Mesendoderm (in vitro differentiated cells): Measurements from ENCODE around the gene WNT5B.

Source experiments
- DNase-seq: peaks from one replicate; pipeline ENCODE4 v3.0.0; 2013
- H2AK5ac ChIP-seq: 2 replicates; pipeline ENCODE4 v1.6.1; 2013; ENCODE audit warnings: low read length, inconsistent platforms
- H2BK120ac ChIP-seq: 2 replicates; pipeline ENCODE4 v1.6.1; 2013; ENCODE audit warnings: low read depth, mild to moderate bottlenecking, low read length, moderate library complexity, mixed read lengths
- H2BK15ac ChIP-seq: replicated peaks from 2 replicates; pipeline ENCODE4 v1.6.1; 2013; ENCODE audit warnings: low read depth, mild to moderate bottlenecking, moderate library complexity
- H2BK5ac ChIP-seq: 2 replicates; pipeline ENCODE4 v1.6.1; 2013; ENCODE audit warnings: low read length, inconsistent platforms
- H3K18ac ChIP-seq: 2 replicates; pipeline ENCODE4 v1.6.1; 2013; ENCODE audit warnings: mild to moderate bottlenecking, low read length, mixed read lengths
- H3K23ac ChIP-seq: one replicate; pipeline ENCODE4 v1.6.1; 2013; ENCODE audit warnings: low read length
- H3K27ac ChIP-seq: 2 replicates; pipeline ENCODE4 v1.5.1; 2013; ENCODE audit warnings: low read depth, mild to moderate bottlenecking, inconsistent platforms, low read length, moderate library complexity
- H3K27me3 ChIP-seq: 2 replicates; pipeline ENCODE4 v1.6.1; 2013; ENCODE audit warnings: low read length, control low read depth, mild to moderate bottlenecking, inconsistent platforms; ENCODE audit not compliant: insufficient read depth, poor library complexity
- H3K36me3 ChIP-seq: 2 replicates; pipeline ENCODE4 v1.6.1; 2013; ENCODE audit warnings: low read length, inconsistent platforms; ENCODE audit not compliant: control insufficient read depth, insufficient read depth
- H3K4ac ChIP-seq: one replicate; pipeline ENCODE4 v1.6.1; 2013; ENCODE audit warnings: low read depth, mild to moderate bottlenecking, low read length, moderate library complexity
- H3K4me1 ChIP-seq: 2 replicates; pipeline ENCODE4 v1.6.1; 2013; ENCODE audit warnings: low read depth, low read length, inconsistent platforms; ENCODE audit not compliant: control insufficient read depth
- H3K4me2 ChIP-seq: 2 replicates; pipeline ENCODE4 v1.6.1; 2013; ENCODE audit warnings: low read length
- H3K4me3 ChIP-seq: 2 replicates; pipeline ENCODE4 v1.5.1; 2013; ENCODE audit warnings: mild to moderate bottlenecking, low read length
- H3K56ac ChIP-seq: one replicate; pipeline ENCODE4 v1.6.1; 2013; ENCODE audit warnings: low read length
- H3K79me1 ChIP-seq: 2 replicates; pipeline ENCODE4 v1.6.1; 2013; ENCODE audit warnings: low read length, inconsistent platforms
- H3K79me2 ChIP-seq: 2 replicates; pipeline ENCODE4 v1.6.1; 2013; ENCODE audit warnings: mild to moderate bottlenecking, low read length; ENCODE audit not compliant: control insufficient read depth, insufficient read depth
- H3K9ac ChIP-seq: 2 replicates; pipeline ENCODE4 v1.6.1; 2013; ENCODE audit warnings: low read length, inconsistent platforms
- H4K5ac ChIP-seq: one replicate; pipeline ENCODE4 v1.6.1; 2013; ENCODE audit warnings: low read length
- H4K8ac ChIP-seq: one replicate; pipeline ENCODE4 v1.6.1; 2013; ENCODE audit warnings: low read depth, mild to moderate bottlenecking, control low read depth, low read length, moderate library complexity
- WGBS: extraction: QIAGEN DNeasy Blood & Tissue Kit; methylation state at CpG from one replicate; pipeline ENCODE4 v1.1.7; 2013; ENCODE audit warnings: low lambda C conversion rate, missing lambda C conversion rate; ENCODE audit not compliant: insufficient coverage; ENCODE audit errors: extremely low coverage; 5-methylcytosine and 5-hydroxymethylcytosine counted together

WNT5B gene

DNA sequence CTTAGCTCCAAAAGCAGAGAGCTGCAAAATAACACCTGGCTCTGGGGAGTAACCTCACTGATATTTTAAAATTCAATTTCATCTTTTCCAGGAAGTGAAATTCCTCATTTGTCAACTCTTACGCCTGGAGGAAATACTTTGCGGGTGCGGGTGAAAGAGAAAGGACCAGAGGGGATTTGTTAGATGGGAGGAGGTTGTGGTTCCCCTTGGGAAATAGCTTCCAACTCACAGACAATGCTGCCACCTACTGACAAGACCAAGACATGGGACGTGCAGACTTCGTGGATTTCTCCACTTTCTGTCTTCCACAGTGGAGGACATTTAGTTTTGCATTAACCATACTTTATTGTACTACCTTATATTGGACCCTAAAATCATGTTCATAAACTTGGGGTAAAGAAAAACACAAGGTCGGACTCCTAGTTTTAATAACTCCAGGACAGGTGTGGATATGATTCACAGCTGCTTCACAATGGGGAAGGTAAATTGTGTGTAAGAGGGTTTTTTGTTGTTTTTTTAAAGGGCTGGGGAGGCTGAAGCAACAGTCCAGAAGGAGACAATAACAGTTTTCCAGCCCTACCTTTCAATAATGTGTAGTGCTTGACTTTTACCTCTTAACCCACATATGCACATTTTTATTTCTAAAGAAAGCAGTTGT, 45.5 kb upstream of the WNT5B start:
- H2BK15ac ChIP-seq = no peak overlapping the region
- H4K5ac ChIP-seq = no peak overlapping the region
- H3K4ac ChIP-seq = no peak overlapping the region
- no peak overlapping the region for H3K23ac ChIP-seq
- no peaks in the 10 kb centered on the region for H3K79me1 ChIP-seq
- H3K4me2 ChIP-seq = no peak overlapping the region
- H2AK5ac ChIP-seq = no peak overlapping the region
- no peaks in the 10 kb centered on the region for H3K79me2 ChIP-seq
- no peak overlapping the region for H4K8ac ChIP-seq
- no peak overlapping the region for H3K56ac ChIP-seq
- no CpG with 5 or more reads among the region's 6 CpGs for WGBS
- no peak overlapping the region for H2BK120ac ChIP-seq
- no peak overlapping the region for H2BK5ac ChIP-seq
- H3K18ac ChIP-seq = no peak overlapping the region
- H3K4me1 ChIP-seq = peaks cover 2% of the 10 kb centered on the region
- DNase-seq = peak; percentile 81
- H3K4me3 ChIP-seq = no peak overlapping the region
- no peak overlapping the region for H3K9ac ChIP-seq
- H3K36me3 ChIP-seq = no peaks in the 10 kb centered on the region
- H3K27ac ChIP-seq = no peak overlapping the region
- H3K27me3 ChIP-seq = no peaks in the 10 kb centered on the region

DNA sequence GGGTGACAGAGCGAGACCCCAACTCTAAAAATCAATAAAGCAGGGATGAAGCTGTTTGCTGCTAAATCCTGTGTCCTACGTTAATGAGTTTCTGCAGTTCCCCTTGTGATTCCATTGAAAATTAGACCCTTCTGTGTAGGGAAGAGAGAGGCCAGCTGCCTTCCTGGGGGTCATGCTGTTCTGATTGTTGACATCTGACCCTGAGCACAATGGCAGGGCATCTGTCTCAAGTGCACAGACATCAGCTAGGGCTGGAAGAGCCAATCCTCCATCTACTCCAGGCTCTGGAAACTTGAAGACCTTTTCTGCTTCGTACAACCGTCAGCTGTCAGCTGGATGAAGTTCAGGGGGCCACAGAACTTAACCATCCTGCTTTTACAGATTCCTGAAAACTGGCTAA, 44.7 kb upstream of the WNT5B start:
- H2BK5ac ChIP-seq = no peak overlapping the region
- no peaks in the 10 kb centered on the region for H3K79me1 ChIP-seq
- H3K18ac ChIP-seq = no peak overlapping the region
- no peak overlapping the region for H3K56ac ChIP-seq
- no peak overlapping the region for H3K9ac ChIP-seq
- no peak overlapping the region for H3K27ac ChIP-seq
- H2BK15ac ChIP-seq = no peak overlapping the region
- H4K5ac ChIP-seq = no peak overlapping the region
- H3K23ac ChIP-seq = no peak overlapping the region
- H3K4ac ChIP-seq = no peak overlapping the region
- no peak overlapping the region for H3K4me2 ChIP-seq
- peaks cover 4% of the 10 kb centered on the region for H3K4me1 ChIP-seq
- no CpG with 5 or more reads among the region's 4 CpGs for WGBS
- H2BK120ac ChIP-seq = no peak overlapping the region
- H3K4me3 ChIP-seq = no peak overlapping the region
- no peaks in the 10 kb centered on the region for H3K79me2 ChIP-seq
- no peak for DNase-seq
- H3K27me3 ChIP-seq = no peaks in the 10 kb centered on the region
- no peak overlapping the region for H2AK5ac ChIP-seq
- no peak overlapping the region for H4K8ac ChIP-seq
- no peaks in the 10 kb centered on the region for H3K36me3 ChIP-seq

DNA sequence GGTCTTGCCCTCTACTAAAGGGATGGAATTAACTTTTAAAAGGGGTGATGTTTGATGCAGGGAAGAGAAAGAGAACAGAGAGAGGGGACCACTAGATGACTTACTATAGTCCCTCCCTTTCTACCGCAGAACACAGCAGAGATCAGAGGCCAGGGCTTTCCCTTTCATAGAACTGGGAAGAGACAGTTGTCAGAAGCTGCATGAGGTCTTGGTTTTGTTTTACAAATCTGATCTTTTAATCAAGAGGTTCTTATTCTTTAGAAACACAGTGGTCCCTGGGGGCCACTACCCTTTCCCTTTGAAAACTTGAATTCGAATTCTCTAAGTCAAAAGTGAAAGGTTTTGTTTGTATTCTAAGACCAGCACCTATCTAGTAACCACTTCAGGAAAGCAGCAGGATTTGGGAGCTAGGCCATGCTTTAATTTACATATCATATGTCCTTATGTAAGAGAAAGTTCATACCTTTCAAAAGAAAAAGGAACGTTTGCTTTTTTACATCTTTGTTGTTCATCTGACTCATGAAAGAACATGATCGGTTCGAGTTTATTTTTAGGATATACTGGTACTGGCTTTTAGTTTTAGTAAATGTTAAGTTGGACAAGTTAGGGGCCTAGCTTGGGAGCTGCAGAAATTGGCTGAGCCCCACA, 41.0 kb upstream of the WNT5B start:
- no peak overlapping the region for H3K23ac ChIP-seq
- no peak overlapping the region for H3K4ac ChIP-seq
- no peak overlapping the region for H3K4me3 ChIP-seq
- H2BK120ac ChIP-seq = no peak overlapping the region
- no peak overlapping the region for H3K4me2 ChIP-seq
- H2BK5ac ChIP-seq = no peak overlapping the region
- peaks cover 1% of the 10 kb centered on the region for H3K27me3 ChIP-seq
- no peak overlapping the region for H3K27ac ChIP-seq
- no CpG with 5 or more reads among the region's 5 CpGs for WGBS
- no peak overlapping the region for H4K8ac ChIP-seq
- peaks cover 6% of the 10 kb centered on the region for H3K79me1 ChIP-seq
- H3K56ac ChIP-seq = no peak overlapping the region
- peaks cover 26% of the 10 kb centered on the region for H3K4me1 ChIP-seq
- no peak overlapping the region for H2AK5ac ChIP-seq
- no peak overlapping the region for H3K18ac ChIP-seq
- H3K79me2 ChIP-seq = peaks cover 4% of the 10 kb centered on the region
- no peak overlapping the region for H2BK15ac ChIP-seq
- no peak overlapping the region for H3K9ac ChIP-seq
- H4K5ac ChIP-seq = no peak overlapping the region
- H3K36me3 ChIP-seq = no peaks in the 10 kb centered on the region
- DNase-seq = no peak

DNA sequence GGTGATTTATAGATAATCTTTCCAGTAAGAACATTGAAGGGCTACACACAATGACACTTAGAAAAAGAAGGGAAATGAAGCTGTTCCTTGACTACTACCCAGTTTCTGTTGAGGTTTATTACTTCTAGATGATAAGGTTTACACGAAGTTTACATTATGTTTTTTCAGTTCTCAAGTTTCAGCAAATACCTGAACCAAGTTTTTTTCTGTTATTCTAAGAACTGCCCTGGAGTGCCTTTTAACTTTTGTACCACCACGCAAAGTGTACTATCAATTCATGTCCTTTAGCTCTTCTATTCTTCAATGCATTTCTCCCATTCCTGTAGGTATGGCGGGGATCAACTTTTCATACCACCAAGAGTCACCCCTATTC, 40.5 kb upstream of the WNT5B start:
- H2AK5ac ChIP-seq = no peak overlapping the region
- no peak overlapping the region for H4K8ac ChIP-seq
- no peak overlapping the region for H3K4me3 ChIP-seq
- peaks cover 1% of the 10 kb centered on the region for H3K27me3 ChIP-seq
- no peak overlapping the region for H2BK120ac ChIP-seq
- H4K5ac ChIP-seq = no peak overlapping the region
- peaks cover 4% of the 10 kb centered on the region for H3K79me2 ChIP-seq
- H2BK15ac ChIP-seq = no peak overlapping the region
- no peak overlapping the region for H3K27ac ChIP-seq
- peaks cover 26% of the 10 kb centered on the region for H3K4me1 ChIP-seq
- H3K18ac ChIP-seq = no peak overlapping the region
- no peak overlapping the region for H3K4ac ChIP-seq
- H3K23ac ChIP-seq = no peak overlapping the region
- peaks cover 6% of the 10 kb centered on the region for H3K79me1 ChIP-seq
- no peak overlapping the region for H3K9ac ChIP-seq
- H3K4me2 ChIP-seq = no peak overlapping the region
- no peak overlapping the region for H3K56ac ChIP-seq
- DNase-seq = no peak
- no CpG with 5 or more reads among the region's 3 CpGs for WGBS
- no peak overlapping the region for H2BK5ac ChIP-seq
- no peaks in the 10 kb centered on the region for H3K36me3 ChIP-seq

DNA sequence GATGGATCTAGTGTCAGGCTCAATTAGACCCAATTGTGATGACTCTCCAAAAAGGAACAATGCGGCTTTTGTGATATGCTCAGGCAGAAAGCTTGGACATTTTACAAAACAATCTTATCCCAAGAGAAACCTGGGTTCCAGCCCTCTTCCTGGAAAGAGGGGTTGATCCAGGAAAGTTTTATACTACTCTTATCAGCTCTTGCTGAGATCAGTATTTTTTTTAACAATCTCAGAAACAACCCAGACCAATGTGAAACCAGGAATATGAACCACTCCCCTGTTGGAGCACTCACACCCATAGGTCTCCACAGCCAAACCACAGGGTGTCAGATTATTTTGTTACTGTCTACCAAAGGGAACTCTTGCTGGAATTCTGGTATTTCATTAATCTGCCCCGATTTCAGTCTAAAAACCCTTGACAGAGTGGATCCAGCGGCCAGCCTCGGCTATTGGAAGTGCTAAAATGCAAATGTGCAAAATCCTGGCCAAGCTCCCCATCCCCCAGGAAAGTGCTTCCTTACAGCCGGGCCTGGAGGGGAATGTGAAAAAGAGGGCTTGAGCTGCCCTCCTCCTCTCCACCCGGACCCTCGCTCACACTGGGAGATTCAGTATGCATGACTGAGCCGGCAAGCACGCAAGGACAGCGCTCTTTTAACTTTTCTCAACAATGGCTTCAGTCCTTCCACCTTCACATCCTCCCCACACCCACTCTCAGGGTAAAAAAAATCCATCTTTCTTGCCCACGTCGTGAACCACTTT, 38.6 kb upstream of the WNT5B start:
- H3K23ac ChIP-seq = no peak overlapping the region
- H2BK120ac ChIP-seq = peak overlapping the region; percentile 6
- peaks cover 6% of the 10 kb centered on the region for H3K79me1 ChIP-seq
- H4K5ac ChIP-seq = no peak overlapping the region
- H3K4me2 ChIP-seq = peak overlapping the region; percentile 23
- H3K9ac ChIP-seq = peak overlapping the region; percentile 46
- peak overlapping the region; percentile 54 for H3K18ac ChIP-seq
- peaks cover 30% of the 10 kb centered on the region for H3K4me1 ChIP-seq
- H2AK5ac ChIP-seq = no peak overlapping the region
- H3K36me3 ChIP-seq = no peaks in the 10 kb centered on the region
- peaks cover 1% of the 10 kb centered on the region for H3K27me3 ChIP-seq
- H3K79me2 ChIP-seq = peaks cover 4% of the 10 kb centered on the region
- no peak overlapping the region for H3K4ac ChIP-seq
- H3K56ac ChIP-seq = peak overlapping the region; percentile 61
- WGBS = no CpG with 5 or more reads among the region's 12 CpGs
- H3K4me3 ChIP-seq = no peak overlapping the region
- H2BK5ac ChIP-seq = no peak overlapping the region
- peak; percentile 91 for DNase-seq
- no peak overlapping the region for H4K8ac ChIP-seq
- H3K27ac ChIP-seq = peak overlapping the region; percentile 80
- no peak overlapping the region for H2BK15ac ChIP-seq
